GM18526 (cell line): ENCODE data around the gene TRMT10A.

Source experiments
- POLR2A ChIP-seq: IDR thresholded peaks from 3 replicates; pipeline ENCODE4 v1.6.1; 2011; ENCODE audit not compliant: insufficient read length; ENCODE audit errors: extremely low read depth

The TRMT10A gene

GRCh38 chr4:99573735-99574368, 10.0 kb upstream of the TRMT10A start:
- TF ChIP-seq POLR2A = no peak

GRCh38 chr4:99572527-99573240, 8.8 kb upstream of the TRMT10A start:
- TF ChIP-seq POLR2A = no peak

GRCh38 chr4:99571883-99572282, 8.0 kb upstream of the TRMT10A start:
- no peak for TF ChIP-seq POLR2A

GRCh38 chr4:99564921-99565320, 1.1 kb upstream of the TRMT10A start:
- TF ChIP-seq POLR2A = no peak

GRCh38 chr4:99552872-99553271, 11.0 kb downstream of the TRMT10A start:
- no peak for TF ChIP-seq POLR2A

DNA sequence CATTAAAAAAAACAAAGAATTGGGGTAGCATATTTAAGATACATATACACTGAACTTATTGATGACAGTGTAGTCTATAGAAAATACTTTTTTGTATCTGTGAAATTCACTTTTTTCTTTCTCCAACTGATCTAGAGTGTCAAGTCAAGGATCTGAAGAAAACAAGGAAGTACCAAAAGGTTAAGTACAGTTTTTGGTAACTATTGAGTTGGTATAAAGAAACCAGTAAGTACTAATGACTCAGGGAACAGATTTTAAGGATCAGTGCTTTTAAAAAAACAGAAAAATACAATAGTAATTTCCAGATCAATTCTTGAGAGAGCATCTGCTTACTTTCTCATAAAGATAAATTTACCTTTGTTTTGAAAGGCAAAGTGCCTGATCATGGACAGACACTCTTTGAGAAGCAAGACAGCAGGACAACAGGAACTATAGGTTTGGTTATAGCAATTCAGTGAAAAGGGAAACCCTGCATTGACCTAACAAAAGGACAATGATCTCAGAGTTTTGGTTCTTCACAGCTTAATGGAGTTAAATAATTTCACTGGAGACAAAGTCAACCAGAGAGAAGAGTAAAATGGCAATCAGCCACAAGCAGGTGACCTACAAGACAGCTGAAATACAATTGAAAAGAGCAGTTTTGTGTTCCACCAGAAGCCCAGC, 23.4 kb downstream of the TRMT10A start:
- no peak for TF ChIP-seq POLR2A

- no peak for TF ChIP-seq POLR2A
Observed at GRCh38 chr4:99537674-99538073, 26.2 kb downstream of the TRMT10A start.

- no peak for TF ChIP-seq POLR2A
Observed at GRCh38 chr4:99536848-99537247, 27.0 kb downstream of the TRMT10A start.

DNA sequence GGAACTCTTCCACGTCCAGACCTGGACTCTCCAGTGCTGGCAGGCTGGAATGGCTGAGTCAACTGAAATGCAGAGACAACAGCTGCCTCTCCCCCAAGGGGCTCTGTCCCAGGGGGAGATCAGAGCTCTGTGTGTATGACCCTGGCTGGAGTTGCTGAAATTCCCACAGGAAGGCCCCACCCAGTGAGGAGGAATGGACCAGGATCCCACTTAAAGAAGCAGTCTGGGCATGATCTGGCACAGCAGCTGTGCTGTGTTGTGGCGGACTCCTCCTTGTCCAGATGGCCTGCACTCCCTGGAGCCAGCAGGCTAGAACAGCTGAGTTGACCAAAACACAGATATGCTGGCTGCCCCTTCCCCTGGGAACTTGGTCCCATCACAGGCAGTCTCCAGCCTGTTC, 27.6 kb downstream of the TRMT10A start:
- no peak for TF ChIP-seq POLR2A

DNA sequence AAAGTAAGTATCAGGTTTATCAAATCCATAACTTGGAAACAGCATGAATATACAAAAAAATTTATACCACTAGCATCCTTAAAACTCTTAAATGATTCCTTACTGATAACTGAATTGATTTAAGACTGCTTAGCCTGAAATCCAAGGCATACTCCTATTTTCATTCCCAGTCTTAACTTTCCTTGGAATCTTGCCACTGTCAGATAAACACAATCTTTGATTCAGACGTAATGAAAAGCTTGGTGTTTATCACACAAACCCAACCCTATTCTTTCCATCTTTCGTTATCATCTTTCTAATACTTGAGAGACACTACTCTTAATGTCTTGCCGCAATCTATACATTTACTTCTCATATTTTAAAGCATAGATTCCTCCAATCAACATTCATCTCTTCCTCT, 33.9 kb downstream of the TRMT10A start:
- no peak for TF ChIP-seq POLR2A

DNA sequence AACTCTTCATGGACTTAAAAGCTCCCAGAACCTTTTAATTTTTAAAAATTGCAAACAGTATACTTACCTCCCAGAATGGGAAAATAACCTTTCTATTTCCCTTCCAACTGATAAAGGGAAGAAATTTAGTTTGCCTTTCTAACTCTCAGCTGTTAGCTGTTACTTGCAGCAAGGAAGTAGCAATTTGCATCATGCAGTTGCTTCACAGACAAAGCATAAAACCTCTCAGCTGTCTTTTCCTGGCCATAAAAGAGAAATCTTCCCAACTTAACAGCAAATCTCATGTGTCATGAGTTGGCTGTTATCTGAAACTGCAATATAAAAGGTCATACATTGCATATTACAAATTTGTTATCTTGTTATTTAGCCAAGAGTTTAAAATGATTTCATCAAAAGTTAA, 34.6 kb downstream of the TRMT10A start:
- no peak for TF ChIP-seq POLR2A

GRCh38 chr4:99518601-99519295, 45.1 kb downstream of the TRMT10A start:
- no peak for TF ChIP-seq POLR2A

- no peak for TF ChIP-seq POLR2A
Observed at GRCh38 chr4:99510721-99511120, 53.1 kb downstream of the TRMT10A start, which contains the start of gene C4orf17. C4orf17 (plus strand) TSS chr4:99511021; CDS start chr4:99513082, 2,061 bp downstream.

GRCh38 chr4:99507762-99508161, 56.1 kb downstream of the TRMT10A start:
- no peak for TF ChIP-seq POLR2A

- TF ChIP-seq POLR2A = no peak
Observed at GRCh38 chr4:99507349-99507748, 56.5 kb downstream of the TRMT10A start.

DNA sequence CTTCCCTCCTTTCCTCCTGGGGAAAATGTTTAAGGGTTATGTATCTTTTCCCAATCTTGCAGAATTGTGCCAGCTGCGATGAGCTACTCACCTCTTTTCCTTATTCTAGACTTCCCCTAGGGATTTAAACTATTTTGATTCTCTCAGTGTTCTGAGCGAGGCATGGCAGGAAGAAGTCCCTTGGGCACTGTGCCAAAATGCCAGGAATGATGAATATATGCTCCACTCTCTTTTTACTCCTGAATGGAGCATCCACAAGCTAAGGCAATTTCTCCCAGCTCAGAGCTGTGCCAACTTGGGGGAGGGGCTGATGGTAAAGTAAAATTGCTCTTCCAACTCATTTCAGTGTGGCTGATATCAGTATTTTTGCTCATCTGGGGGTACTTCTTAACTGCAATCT, 57.1 kb downstream of the TRMT10A start:
- TF ChIP-seq POLR2A = no peak
